ENCODE results near the gene GIPC2. TPM values are rescaled to one million over a fixed set of nuclear protein-coding genes. Genes with fewer than 3 reads are reported as not detected.

Gene GIPC2
- polyA plus RNA-seq, 3 donors, result not detected

GRCh38 chr1:78088486-78088885 lies 42.7 kb downstream of the GIPC2 start:
- H3K27me3 ChIP-seq (ENCODE audit: control insufficient read depth in 2 of 2, insufficient read depth in 2 of 2, low read length in 2 of 2), result no peaks in the 10 kb centered on the region
- H3K9me3 Mint-ChIP-seq, result peaks cover 15 to 27% (median 19%) of the 10 kb centered on the region in 7 donors
- H3K4me1 ChIP-seq (ENCODE audit: control insufficient read depth in 1 of 2, insufficient read depth in 2 of 2, low read length in 2 of 2), result no peaks in the 10 kb centered on the region
- DNase-seq, result no peak
- no peak overlapping the region for H3K4me3 Mint-ChIP-seq
- H3K4me2 ChIP-seq (replicated peaks; ENCODE audit: extremely low read depth, low read length, poor library complexity, severe bottlenecking), result no peak overlapping the region
- no peak overlapping the region for H3K9ac ChIP-seq (ENCODE audit: insufficient read depth, low read length, poor library complexity, severe bottlenecking)
- H3K36me3 ChIP-seq (replicated peaks in 1 of 2; ENCODE audit: control insufficient read depth in 1 of 2, insufficient read depth in 2 of 2, low read length in 2 of 2), result no peaks in the 10 kb centered on the region
- H3K27me3 Mint-ChIP-seq (ENCODE audit: low read depth in 3 of 3), result peaks cover 0 to 3% (median 1%) of the 10 kb centered on the region in 3 donors
- H3K9me3 ChIP-seq (replicated peaks in 1 of 2; ENCODE audit: control insufficient read depth in 1 of 2, insufficient read depth in 1 of 2, low read length in 2 of 2), result peaks cover 0 to 13% of the 10 kb centered on the region in 2 donors
- H3K27ac Mint-ChIP-seq, result no peak overlapping the region
- H3K4me3 ChIP-seq (replicated peaks in 1 of 3; ENCODE audit: low read depth in 2 of 3, low read length in 3 of 3), result no peak overlapping the region
- no peaks in the 10 kb centered on the region for H4K20me1 ChIP-seq (ENCODE audit: insufficient read depth, low read length)
- no peaks in the 10 kb centered on the region for H3K36me3 Mint-ChIP-seq
- no peak overlapping the region for H3K27ac ChIP-seq (ENCODE audit: low read depth in 1 of 2, low read length in 2 of 2)
- H3K4me1 Mint-ChIP-seq, result no peaks in the 10 kb centered on the region
- TF ChIP-seq CTCF (IDR thresholded peaks at IDR 0.05), result no peak
- no peaks in the 10 kb centered on the region for H3K79me2 ChIP-seq (ENCODE audit: insufficient read depth, low read length)
- intact Hi-C loops (cut with micrococcal nuclease), result no loop called here
- no peak overlapping the region for H2AFZ ChIP-seq (ENCODE audit: insufficient read depth, low read depth, low read length, poor library complexity, severe bottlenecking)

GRCh38 chr1:78089010-78089409 lies 43.2 kb downstream of the GIPC2 start:
- peaks cover 0 to 13% of the 10 kb centered on the region in 2 donors for H3K9me3 ChIP-seq (replicated peaks in 1 of 2; ENCODE audit: control insufficient read depth in 1 of 2, insufficient read depth in 1 of 2, low read length in 2 of 2)
- H3K27ac ChIP-seq (ENCODE audit: low read depth in 1 of 2, low read length in 2 of 2), result no peak overlapping the region
- no CpG with 5 or more reads among the region's 3 CpGs for WGBS (ENCODE audit: insufficient coverage)
- H4K20me1 ChIP-seq (ENCODE audit: insufficient read depth, low read length), result no peaks in the 10 kb centered on the region
- Mint-ChIP-seq H3K27ac (no peak overlapping the region), H3K27me3 (ENCODE audit: low read depth in 3 of 3) (peaks cover 0 to 1% (median 1%) of the 10 kb centered on the region in 3 donors), H3K36me3 (no peaks in the 10 kb centered on the region), H3K4me1 (no peaks in the 10 kb centered on the region), H3K9me3 (peaks cover 15 to 27% (median 19%) of the 10 kb centered on the region in 7 donors), H3K4me3 (no peak overlapping the region)
- no peak for DNase-seq
- no peaks in the 10 kb centered on the region for H3K36me3 ChIP-seq (replicated peaks in 1 of 2; ENCODE audit: control insufficient read depth in 1 of 2, insufficient read depth in 2 of 2, low read length in 2 of 2)
- intact Hi-C loops (cut with micrococcal nuclease), result no loop called here
- no peak overlapping the region for H2AFZ ChIP-seq (ENCODE audit: insufficient read depth, low read depth, low read length, poor library complexity, severe bottlenecking)
- H3K27me3 ChIP-seq (ENCODE audit: control insufficient read depth in 2 of 2, insufficient read depth in 2 of 2, low read length in 2 of 2), result no peaks in the 10 kb centered on the region
- no peak overlapping the region for H3K4me2 ChIP-seq (replicated peaks; ENCODE audit: extremely low read depth, low read length, poor library complexity, severe bottlenecking)
- TF ChIP-seq CTCF (IDR thresholded peaks at IDR 0.05), result no peak
- no peak overlapping the region for H3K9ac ChIP-seq (ENCODE audit: insufficient read depth, low read length, poor library complexity, severe bottlenecking)
- H3K4me3 ChIP-seq (replicated peaks in 1 of 3; ENCODE audit: low read depth in 2 of 3, low read length in 3 of 3), result no peak overlapping the region
- H3K4me1 ChIP-seq (ENCODE audit: control insufficient read depth in 1 of 2, insufficient read depth in 2 of 2, low read length in 2 of 2), result no peaks in the 10 kb centered on the region
- H3K79me2 ChIP-seq (ENCODE audit: insufficient read depth, low read length), result no peaks in the 10 kb centered on the region
